SKM-1 (cell line): Measurements from ENCODE around the gene ATP10B.
"Not testable (repeated sequence)": the region's sequence is repeated elsewhere in the genome, so short reads cannot be mapped to it uniquely, and the experiment has no call there.

Experiments
- DNase-seq: peaks from one replicate; lab custom pipeline; 2025; ENCODE audit not compliant: unreplicated experiment; lab: John Stamatoyannopoulos, UW

Gene ATP10B

GRCh38 chr5:160833806-160834205 lies 18.2 kb downstream of the ATP10B start:
- no peak for DNase-seq

- DNase-seq: no peak
Measured at GRCh38 chr5:160831801-160832200, 20.2 kb downstream of the ATP10B start.

- no peak for DNase-seq
Measured at GRCh38 chr5:160824301-160825001, 27.6 kb downstream of the ATP10B start.

GRCh38 chr5:160812996-160813395 lies 39.0 kb downstream of the ATP10B start:
- DNase-seq: not testable (repeated sequence)

GRCh38 chr5:160805376-160805775 lies 46.6 kb downstream of the ATP10B start:
- DNase-seq: no peak

GRCh38 chr5:160802592-160802991 lies 49.4 kb downstream of the ATP10B start:
- no peak for DNase-seq

GRCh38 chr5:160800375-160801275 lies 51.4 kb downstream of the ATP10B start:
- no peak for DNase-seq

GRCh38 chr5:160799184-160799583 lies 52.8 kb downstream of the ATP10B start:
- DNase-seq: peak; percentile 95

GRCh38 chr5:160797020-160797419 lies 55.0 kb downstream of the ATP10B start:
- no peak for DNase-seq

GRCh38 chr5:160793530-160793899 lies 58.5 kb downstream of the ATP10B start:
- DNase-seq: no peak

GRCh38 chr5:160792732-160793529 lies 59.1 kb downstream of the ATP10B start:
- no peak for DNase-seq

- no peak for DNase-seq
Measured at GRCh38 chr5:160792281-160792680, 59.7 kb downstream of the ATP10B start.

- no peak for DNase-seq
Measured at GRCh38 chr5:160789219-160789859, 62.7 kb downstream of the ATP10B start.

GRCh38 chr5:160788102-160788660 lies 63.8 kb downstream of the ATP10B start:
- no peak for DNase-seq

- DNase-seq: no peak
Measured at GRCh38 chr5:160787240-160787639, 64.8 kb downstream of the ATP10B start.

GRCh38 chr5:160774666-160775315 lies 77.2 kb downstream of the ATP10B start:
- DNase-seq: no peak

- DNase-seq: no peak
Measured at GRCh38 chr5:160773646-160774410, 78.2 kb downstream of the ATP10B start.

GRCh38 chr5:160772854-160773253 lies 79.2 kb downstream of the ATP10B start:
- DNase-seq: no peak

GRCh38 chr5:160770718-160771117 lies 81.3 kb downstream of the ATP10B start:
- DNase-seq: no peak
